Fibroblast of skin of back (primary cell): Measurements from ENCODE around the gene TPX2. TPM values are rescaled to one million over a fixed set of nuclear protein-coding genes. Genes with fewer than 3 reads are reported as not detected.
A peak's percentile ranks its signal among the peaks of the same experiment; 100 is the strongest.

Source experiments
- DNase-seq: peaks from one replicate; pipeline ENCODE4 v3.0.0-alpha.2; 2013
- polyA plus RNA-seq, 2 experiments: library from polyadenylated mRNA; unstranded; fragments of 120-200 nt; gene quantifications; one replicate each; pipeline ENCODE4 v1.2.1, GENCODE V29; 2013; ENCODE audit not compliant: insufficient read length in 2 of 2

TPX2 gene, protein sequence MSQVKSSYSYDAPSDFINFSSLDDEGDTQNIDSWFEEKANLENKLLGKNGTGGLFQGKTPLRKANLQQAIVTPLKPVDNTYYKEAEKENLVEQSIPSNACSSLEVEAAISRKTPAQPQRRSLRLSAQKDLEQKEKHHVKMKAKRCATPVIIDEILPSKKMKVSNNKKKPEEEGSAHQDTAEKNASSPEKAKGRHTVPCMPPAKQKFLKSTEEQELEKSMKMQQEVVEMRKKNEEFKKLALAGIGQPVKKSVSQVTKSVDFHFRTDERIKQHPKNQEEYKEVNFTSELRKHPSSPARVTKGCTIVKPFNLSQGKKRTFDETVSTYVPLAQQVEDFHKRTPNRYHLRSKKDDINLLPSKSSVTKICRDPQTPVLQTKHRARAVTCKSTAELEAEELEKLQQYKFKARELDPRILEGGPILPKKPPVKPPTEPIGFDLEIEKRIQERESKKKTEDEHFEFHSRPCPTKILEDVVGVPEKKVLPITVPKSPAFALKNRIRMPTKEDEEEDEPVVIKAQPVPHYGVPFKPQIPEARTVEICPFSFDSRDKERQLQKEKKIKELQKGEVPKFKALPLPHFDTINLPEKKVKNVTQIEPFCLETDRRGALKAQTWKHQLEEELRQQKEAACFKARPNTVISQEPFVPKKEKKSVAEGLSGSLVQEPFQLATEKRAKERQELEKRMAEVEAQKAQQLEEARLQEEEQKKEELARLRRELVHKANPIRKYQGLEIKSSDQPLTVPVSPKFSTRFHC
- polyA plus RNA-seq (2013, experiment 1 of 2; ENCODE audit: insufficient read length): 169 TPM
- polyA plus RNA-seq (2013, experiment 2 of 2; ENCODE audit: insufficient read length): 25.6 TPM

DNA sequence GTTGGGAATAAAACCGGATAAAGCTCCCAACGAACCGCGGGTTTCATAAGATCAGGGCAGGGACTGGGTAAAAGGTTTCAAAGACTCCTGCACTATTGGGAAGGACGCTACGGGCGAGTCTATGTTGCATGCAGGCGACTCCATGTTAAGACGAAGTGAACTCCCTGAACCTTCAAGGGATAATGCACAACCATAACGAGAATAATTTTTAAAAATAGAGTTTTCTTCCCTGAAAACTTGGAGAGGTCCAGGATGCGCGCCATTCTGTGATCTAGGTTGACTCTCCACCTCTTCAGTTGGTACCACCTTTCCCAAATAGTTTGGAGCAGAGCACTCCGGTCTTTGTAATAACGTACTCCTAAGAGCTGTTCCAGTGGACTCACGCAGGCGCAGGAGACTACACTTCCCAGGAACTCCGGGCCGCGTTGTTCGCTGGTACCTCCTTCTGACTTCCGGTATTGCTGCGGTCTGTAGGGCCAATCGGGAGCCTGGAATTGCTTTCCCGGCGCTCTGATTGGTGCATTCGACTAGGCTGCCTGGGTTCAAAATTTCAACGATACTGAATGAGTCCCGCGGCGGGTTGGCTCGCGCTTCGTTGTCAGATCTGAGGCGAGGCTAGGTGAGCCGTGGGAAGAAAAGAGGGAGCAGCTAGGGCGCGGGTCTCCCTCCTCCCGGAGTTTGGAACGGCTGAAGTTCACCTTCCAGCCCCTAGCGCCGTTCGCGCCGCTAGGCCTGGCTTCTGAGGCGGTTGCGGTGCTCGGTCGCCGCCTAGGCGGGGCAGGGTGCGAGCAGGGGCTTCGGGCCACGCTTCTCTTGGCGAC is at the start of gene TPX2:
TPX2 (plus strand) TSS at position 562 of the 821 bp plus-strand sequence. CDS start 18,187 bp downstream, outside the sequence.
- DNase-seq: peak; percentile 98

DNA sequence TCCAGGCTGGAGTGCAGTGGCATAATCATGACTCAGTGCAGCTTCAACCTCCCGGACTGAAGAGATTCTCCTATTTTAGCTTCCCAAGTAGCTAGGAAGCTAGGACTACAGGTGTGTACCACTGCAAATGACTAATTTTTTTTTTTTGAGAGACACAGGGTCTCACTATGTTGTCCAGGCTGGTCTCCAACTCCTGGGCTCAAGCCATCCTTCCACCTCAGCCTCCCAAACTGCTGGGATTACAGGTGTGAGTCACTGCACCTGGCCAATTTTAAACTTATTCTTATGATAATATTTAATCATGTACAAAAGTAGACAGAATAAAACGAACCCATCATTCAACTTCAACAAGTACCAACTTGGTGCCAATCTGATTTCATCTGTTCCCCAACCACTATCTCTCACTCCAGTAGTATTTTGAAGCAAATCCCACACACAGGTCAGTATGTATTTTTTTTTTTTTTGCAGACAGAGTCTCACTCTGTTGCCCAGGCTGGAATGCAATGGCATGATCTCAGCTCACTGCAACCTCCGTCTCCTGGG is 48.9 kb upstream of the TPX2 start:
- DNase-seq: no peak

DNA sequence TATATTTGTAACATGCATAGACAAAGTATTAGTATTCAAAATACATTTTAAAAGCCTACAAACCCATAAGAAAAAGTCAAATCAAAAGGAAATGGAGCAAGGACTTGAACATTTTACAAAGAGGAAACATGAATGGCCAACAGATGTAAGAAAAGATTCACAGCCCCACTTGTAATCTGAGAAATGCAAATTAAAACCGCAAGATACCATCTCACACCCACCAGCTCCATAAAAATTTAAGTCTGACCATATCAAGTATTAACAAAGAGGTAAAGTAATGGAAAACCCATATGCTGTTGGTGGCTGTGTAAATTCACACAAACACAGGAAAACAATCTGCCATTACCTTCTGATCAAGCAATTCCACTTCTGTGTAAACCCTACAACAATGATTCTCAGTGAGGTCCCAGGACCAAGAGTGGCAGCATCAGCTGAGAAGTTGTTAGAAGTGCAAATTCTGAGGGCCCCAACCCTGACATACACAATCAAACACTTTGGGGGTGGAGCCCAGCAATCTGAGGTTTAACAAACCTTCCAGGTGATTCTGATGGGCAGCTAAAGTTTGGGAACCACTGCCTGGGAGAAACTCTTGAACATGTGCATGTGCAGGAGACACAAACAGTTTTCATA is 47.3 kb upstream of the TPX2 start:
- peak; percentile 46 for DNase-seq

DNA sequence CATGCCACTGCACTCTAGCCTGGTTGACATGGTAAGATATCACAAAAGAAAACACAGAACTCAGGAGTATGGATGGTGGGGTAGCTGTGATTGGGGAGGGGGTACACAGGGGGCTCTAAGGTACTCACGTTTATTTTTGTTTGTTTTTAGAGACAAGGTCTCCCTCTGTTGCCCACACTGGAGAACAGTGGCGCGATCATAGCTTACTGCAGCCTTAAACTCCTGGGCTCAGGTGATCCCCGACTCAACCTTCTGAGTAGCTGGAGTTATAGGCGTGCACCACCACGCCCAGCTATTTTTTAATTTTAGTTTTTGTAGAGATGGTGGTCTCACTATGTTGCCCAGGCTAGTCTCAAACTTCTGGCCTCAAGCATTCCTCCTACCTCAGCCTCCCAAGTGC is 45.7 kb upstream of the TPX2 start:
- no peak for DNase-seq

DNA sequence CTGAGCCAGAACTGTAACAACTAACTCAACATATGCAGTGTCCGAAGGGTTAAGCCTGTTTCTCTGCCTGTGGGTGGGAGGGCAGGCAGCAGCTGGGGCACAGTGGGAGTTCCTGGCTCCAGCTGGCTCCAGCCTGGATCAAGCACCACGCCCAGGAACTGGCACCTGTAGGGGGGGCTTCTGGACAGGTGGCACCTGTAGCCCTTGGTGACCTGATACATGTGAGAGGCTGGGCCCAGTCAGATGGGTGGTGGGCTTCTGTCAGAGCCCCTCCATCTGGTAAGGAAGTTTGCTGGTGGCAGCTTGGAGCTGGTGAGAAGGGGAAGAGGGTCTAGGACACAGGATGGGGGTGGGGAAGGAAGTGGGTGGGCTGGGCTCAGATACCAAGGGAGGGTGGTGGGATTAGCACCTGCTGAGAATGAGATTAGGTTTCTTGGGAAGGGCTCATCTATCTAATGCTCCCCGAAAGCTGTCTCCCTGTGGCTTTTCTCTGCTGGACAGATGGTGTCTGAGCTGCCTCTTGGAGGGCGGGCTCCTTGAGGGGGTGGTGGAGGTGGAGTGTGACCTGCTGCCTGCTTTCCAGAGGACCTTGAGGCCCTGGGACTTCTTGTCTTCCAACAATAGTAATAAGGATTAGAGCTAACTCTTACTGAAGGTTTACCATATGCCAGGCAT is 45.0 kb upstream of the TPX2 start:
- no peak for DNase-seq

DNA sequence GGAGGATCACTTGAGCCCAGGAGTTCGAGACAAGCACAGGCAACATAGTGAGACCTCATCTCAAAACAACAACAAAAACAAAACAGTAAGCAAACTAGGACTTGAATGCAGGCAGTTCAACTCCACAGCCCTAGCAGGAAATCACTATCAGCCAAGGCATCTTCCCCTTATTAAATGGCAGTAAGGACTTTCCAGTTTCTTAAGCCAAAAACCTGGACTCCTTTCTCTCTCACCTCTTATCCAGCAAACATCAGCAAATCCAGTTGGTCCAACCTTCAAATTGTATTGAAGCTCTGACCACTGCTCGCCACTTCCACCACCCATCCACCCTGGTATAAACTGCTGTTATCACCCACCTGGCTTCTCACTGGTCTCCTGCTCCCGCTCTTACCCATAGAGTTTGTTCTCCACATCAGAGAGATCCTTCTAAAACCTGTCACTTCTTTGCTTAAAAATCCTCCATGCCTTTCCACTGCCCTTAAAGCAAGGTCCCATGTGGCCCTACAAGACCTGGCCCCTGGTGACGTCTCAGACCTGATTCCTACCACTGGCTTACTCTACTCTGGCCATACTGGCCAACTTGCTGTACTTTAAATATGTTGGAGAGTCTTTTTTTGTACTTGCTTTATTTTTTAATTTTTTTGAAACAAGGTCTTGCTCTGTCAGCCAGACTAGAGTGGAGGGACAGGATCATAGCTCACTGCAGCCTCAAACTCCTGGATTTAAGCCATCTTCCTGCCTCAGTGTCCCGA is 44.1 kb upstream of the TPX2 start:
- DNase-seq: no peak

DNA sequence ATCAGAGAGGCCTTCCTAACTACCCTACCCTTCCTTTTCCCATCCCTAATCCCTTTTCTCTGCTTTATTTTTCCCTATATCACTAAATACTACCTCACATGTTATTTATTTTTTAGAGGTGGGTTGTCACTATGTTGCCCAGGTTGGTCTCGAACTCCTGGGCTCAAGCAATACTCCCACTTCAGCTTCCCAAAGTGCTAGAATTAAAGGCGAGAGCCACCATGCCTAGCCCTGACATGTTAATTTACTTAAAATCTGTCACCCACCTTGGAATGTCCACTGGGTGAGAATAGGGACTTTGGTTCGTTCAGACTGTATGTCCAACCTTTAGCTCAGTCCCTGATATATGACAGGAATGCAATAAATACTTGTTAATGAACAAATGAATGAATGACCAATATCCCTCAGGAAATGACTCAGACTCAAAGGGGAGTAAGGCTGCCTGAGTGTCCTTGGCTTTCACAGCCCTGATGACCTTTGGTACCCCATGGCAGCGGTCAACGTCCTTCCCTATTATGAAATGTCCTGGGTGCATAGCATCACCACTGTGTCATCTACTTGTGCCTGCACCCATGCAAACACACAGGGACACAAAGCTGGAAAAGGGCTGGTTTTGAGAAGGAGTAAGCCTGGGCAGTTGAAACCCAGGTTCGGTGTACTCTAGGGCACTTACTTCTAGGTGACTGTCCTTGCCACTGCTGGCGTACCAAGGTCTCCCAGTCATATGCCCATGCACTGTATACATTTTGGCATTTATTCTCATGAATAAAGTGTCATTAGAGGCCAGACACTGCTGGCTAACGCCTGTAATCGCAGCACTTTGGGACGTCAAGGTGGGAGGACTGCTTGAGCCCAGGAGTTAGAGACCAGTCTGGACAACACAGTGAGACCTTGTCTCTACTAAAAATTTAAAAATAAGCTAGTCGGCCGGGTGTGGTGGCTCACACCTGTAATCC is 43.0 kb upstream of the TPX2 start:
- peak; percentile 74 for DNase-seq

DNA sequence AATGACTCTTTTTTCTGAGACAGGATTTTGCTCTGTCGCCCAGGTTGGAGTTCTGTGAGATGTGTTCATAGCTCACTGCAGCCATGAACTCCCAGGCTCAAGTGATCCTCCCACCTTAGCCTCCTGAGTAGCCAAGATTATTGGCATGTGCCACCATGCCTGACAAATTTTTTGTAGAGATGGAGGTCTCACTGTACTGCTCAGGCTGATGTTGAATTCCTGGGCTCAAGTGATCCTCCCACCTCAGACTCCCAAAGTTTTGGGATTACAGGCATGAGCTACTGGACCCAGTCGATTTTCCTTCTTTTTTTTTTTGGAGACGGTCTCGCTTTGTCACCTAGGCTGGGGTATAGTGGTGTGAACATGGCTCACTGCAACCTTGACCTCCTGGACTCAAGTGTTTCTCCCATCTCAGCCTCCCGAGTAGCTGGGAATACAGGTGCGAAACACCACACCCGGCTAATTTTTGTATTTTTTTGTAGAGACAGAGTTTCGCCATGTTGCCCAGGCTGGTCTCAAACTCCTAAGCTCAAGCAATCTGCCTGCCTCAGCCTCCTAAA is 40.8 kb upstream of the TPX2 start:
- DNase-seq: no peak

DNA sequence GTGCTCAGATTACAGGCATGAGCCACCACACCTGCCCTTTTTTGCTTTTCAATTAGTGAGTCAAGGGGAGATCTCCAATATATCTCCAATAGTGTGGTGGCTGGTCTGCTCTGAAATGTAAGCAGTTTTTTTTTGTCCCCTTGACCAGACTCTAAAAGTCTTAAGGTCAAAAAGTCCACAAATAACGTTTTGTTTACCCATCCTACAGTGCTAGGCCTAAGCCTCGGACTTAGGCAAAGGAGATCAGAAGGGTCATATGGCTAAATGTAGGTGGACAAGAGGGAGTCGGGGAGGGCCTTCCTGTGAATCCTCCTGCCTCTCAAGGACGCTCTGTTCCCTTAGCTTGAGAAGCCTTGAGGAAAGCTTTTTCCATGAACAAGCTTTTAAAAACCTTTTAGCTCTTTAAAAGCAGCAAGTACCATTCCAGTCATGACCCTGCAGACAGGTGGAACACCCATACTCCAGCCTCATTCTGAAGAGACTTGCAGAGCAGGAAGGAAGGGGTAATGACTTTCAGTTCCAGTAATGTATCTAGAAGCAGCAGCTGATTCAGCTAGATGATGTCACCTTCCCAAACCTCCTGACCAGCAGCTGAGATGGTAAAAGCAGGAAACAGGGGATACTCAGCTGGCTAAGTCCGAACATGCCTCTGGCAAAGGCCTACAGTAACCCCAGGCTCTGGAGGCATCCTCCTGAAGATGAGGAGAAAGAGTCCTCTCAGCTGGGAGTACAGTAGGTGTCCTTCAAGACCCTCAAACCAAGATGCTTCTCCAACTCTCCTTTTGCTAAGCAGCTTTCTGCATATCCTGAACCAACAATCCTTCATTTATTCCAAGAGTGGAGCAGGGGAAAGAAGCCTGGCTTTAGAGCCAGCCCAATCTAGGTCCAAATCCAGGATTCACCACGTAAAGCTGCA is 40.0 kb upstream of the TPX2 start:
- peak; percentile 90 for DNase-seq

DNA sequence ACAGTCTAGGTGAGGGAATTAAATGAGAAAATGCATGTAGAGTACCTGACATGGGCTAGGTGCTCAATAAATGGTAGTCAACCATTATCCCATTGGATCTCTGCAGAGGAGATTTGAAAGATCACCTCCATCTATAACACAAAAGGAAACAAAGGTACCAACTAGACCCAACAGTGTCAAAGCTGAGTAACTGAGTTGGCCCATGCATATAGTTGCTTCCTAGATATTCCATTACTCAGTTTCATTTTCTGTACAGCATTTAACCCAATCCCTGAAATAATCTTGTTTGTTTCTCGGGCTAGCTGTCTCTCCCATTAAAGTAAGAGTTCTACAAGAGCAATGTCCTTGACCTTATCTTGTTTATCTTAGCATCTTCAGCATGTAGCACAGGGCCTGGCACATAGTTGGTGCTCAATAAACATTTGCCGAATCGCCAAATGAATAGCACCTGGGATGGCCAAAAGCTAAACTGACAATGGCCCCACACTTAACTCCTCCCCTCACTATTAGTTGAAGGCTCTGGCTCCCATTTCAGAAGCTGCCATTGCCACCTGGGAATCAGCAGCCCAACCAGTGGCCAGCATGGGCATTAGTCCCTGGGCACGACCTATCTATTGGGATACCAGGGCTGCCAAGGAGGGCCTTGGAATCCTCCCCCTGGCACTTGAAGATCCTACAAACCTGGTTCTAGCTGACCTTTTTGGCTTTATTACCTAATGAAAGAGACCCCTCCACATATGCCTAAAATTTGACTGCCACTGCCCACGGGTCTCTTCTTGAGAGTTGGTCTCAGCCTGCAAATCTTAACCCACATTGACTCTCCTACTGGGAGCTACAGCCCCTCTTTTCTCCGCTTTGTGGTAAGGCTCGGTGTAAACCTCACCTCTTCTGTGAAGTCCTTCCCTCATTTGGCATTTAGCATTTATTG is 39.0 kb upstream of the TPX2 start:
- no peak for DNase-seq

DNA sequence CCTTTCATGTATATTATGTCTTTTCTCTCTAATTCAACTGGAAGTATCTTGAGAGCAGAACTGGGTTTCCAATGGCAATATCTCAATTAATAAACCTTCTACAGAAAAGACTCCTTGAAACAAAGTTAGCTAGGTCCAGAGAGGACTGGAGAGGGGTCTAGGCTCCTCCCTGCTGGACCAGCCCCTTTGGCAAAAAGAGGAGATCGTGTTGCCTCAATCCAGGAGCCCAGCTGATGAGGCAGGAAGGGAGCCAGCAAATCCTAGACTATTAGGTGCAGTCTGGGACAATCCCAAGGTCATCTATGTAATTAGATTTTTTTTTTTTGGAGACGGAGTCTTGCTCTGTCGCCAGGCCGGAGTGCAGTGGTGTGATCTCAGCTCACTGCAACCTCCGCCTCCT is 38.3 kb upstream of the TPX2 start:
- no peak for DNase-seq

DNA sequence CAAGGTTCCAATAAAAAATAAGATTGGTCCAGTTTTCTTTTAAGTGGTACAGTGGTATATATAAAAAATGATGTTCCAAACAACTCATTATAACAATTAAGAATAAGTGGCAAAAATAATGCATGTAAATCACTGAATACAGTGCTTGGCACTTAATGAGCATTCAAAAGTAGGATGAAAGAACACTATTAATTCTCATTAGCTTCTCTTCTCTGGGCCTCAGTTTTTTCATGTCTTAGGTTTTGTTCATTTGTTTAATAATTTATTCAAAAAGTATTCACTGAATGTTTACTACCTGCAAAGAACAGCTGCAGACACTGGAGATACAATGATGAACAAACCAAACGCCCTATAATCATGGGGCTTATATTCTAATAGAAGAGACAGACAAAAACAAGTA is 37.5 kb upstream of the TPX2 start:
- DNase-seq: no peak

DNA sequence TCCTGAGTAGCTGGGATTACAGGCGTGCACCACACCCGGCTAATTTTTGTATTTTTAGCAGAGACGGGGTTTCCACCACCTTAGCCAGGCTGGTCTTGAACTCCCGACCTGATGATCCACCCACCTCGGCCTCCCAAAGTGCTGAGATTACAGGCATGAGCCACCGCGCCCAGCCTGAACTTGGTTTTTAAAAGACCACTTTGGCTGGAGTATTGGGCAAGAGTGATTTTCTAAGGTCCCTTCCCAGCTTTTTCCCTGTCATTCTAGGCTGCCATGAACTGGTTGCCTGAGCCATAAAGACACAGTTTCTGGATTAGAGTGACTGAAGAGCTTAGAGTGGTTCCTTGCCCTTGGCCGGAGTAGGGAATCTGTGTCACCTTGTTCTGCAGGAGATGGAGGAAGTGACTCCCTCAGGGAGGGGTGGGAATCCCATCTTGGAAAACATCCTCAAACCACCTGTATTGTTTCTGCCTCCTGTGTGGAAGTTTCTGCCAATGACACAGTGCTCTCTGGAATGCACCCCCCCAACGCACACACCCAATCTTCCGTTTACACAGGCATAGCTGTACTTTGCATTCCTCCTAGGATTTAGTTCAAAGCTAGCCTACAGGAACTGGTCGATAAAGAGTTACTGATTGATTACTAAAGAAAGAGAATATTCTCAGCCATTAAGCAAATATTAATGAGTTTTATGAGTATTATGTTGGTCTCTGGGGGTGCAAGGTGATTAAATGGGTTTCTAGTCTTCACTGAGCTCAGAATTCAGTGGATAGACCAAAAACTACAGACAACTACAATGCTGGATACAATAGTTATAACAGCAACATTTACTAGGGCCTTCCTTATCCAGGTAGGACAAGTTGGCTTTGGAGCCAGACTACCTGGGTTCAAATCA is 34.6 kb upstream of the TPX2 start:
- peak; percentile 83 for DNase-seq

DNA sequence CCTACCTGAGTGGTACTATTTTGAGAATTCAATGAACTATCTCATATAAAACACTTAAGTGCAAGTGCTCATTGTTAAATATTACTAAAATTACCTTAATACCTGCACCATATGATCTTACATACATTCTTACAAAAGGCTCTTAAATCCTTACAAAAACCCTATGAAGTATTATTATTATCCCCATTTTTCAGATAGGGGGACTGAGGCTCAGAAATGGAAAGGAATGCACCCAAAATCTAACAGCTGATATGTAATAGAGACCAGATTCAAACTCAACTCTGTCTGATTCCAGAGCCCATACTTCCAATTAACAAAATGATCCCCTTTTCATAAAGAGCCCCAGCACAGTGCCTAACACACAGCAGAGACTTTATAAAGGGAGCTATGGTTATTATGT is 33.9 kb upstream of the TPX2 start:
- no peak for DNase-seq
